ENCODE results near the gene IRF2. TPM values are rescaled to one million over a fixed set of nuclear protein-coding genes. Genes with fewer than 3 reads are reported as not detected.

IRF2 gene
- total RNA-seq, 1 donor from 2014 or later = 19.7 TPM

DNA sequence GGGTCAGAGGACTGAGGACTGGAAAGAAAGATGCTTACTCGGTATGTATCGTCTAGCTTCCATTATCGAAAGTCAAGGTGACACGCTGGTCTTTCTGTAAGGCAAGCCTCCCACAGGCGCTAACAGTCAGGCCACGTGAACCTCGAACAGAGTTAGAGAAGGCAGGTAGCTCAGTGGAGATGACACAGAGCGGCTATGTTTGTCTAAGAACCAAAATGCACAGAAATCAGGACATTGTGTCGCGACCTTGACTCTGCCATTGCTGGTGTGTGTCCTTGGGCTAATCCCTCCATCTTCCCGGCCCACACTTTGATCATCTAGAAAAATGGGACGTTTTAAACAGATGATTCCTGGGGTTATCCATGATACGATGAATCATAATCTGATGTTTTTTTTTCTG lies 40.3 kb downstream of the IRF2 start:
- no peaks in the 10 kb centered on the region for H3K27me3 Mint-ChIP-seq
- H3K27ac Mint-ChIP-seq = no peak overlapping the region
- peaks cover 13% of the 10 kb centered on the region for H3K36me3 Mint-ChIP-seq
- H3K9me3 Mint-ChIP-seq = no peaks in the 10 kb centered on the region
- H3K4me1 Mint-ChIP-seq (ENCODE audit: unreplicated experiment) = peaks cover 29% of the 10 kb centered on the region
- no peak overlapping the region for H3K4me3 Mint-ChIP-seq
- TF ChIP-seq CTCF (conservative IDR thresholded peaks at IDR 0.05) = no peak
- DNase-seq (ENCODE audit: extremely low spot score, unreplicated experiment) = no peak

GRCh38 chr4:184433258-184433892 lies 41.0 kb downstream of the IRF2 start:
- Mint-ChIP-seq H3K4me3 (no peak overlapping the region), H3K27me3 (no peaks in the 10 kb centered on the region), H3K9me3 (no peaks in the 10 kb centered on the region), H3K36me3 (peaks cover 13% of the 10 kb centered on the region), H3K4me1 (ENCODE audit: unreplicated experiment) (peaks cover 23% of the 10 kb centered on the region), H3K27ac (no peak overlapping the region)
- TF ChIP-seq CTCF (conservative IDR thresholded peaks at IDR 0.05) = no peak
- no peak for DNase-seq (ENCODE audit: extremely low spot score, unreplicated experiment)

- H3K27ac Mint-ChIP-seq = no peak overlapping the region
- H3K9me3 Mint-ChIP-seq = no peaks in the 10 kb centered on the region
Measured at GRCh38 chr4:184432127-184432922, 42.0 kb downstream of the IRF2 start.

DNA sequence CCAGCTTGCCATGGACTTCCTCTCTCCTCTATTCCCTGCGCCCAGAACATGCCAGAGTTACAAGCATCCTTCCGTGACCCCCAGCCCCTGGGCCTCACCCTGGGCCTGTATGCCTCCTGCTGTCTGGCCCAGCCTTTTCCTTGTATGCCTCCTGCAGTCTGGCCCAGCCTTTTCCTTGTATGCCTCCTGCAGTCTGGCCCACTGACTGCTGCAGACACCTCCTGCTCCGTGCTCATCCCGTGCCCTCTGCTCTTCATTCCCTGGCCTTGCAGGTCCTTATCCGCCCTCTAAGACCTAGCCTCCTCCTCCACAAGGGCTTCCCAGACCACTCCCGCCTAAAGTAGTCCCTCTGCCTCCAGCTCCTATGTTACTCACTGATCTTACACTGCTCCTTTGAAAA lies 44.2 kb downstream of the IRF2 start:
- no peak for DNase-seq (ENCODE audit: extremely low spot score, unreplicated experiment)
- H3K4me3 Mint-ChIP-seq = no peak overlapping the region
- peaks cover 24% of the 10 kb centered on the region for H3K36me3 Mint-ChIP-seq
- H3K4me1 Mint-ChIP-seq (ENCODE audit: unreplicated experiment) = peaks cover 12% of the 10 kb centered on the region
- no peaks in the 10 kb centered on the region for H3K27me3 Mint-ChIP-seq
- H3K9me3 Mint-ChIP-seq = no peaks in the 10 kb centered on the region
- TF ChIP-seq CTCF (conservative IDR thresholded peaks at IDR 0.05) = no peak
- no peak overlapping the region for H3K27ac Mint-ChIP-seq

More at GRCh38 chr4:184432127-184432922, 42.0 kb downstream of the IRF2 start:
- Mint-ChIP-seq H3K27me3 (no peaks in the 10 kb centered on the region), H3K4me1 (ENCODE audit: unreplicated experiment) (peaks cover 13% of the 10 kb centered on the region), H3K4me3 (no peak overlapping the region), H3K36me3 (peaks cover 13% of the 10 kb centered on the region)
- DNase-seq (ENCODE audit: extremely low spot score, unreplicated experiment) = no peak
- no peak for TF ChIP-seq CTCF (conservative IDR thresholded peaks at IDR 0.05)

DNA sequence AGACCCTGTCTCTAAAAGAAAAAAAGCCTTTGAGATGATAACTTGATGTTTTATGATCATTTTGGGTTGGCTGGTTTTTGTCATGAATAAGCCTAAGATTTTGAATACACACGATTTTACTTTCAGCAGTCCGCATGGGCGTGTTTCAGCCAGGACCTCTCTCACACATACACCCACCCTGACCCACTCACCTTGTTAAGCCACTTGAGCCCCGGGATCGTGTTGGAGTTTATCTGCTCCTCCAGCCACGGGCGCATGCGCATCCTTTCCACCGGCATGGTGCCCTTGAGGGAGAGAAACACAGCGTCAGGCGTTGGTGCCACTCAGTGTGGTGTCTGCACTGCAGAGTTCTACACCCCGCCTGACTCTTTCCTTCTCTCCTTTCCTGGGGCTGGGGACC lies 45.6 kb downstream of the IRF2 start:
- Mint-ChIP-seq H3K27me3 (no peaks in the 10 kb centered on the region), H3K36me3 (peaks cover 31% of the 10 kb centered on the region), H3K27ac (no peak overlapping the region), H3K4me3 (no peak overlapping the region), H3K4me1 (ENCODE audit: unreplicated experiment) (peaks cover 12% of the 10 kb centered on the region), H3K9me3 (no peaks in the 10 kb centered on the region)
- DNase-seq (ENCODE audit: extremely low spot score, unreplicated experiment) = no peak
- no peak for TF ChIP-seq CTCF (conservative IDR thresholded peaks at IDR 0.05)

All from type B pancreatic cell (in vitro differentiated cells).